ENCODE results near the gene GEMIN4.

DNA sequence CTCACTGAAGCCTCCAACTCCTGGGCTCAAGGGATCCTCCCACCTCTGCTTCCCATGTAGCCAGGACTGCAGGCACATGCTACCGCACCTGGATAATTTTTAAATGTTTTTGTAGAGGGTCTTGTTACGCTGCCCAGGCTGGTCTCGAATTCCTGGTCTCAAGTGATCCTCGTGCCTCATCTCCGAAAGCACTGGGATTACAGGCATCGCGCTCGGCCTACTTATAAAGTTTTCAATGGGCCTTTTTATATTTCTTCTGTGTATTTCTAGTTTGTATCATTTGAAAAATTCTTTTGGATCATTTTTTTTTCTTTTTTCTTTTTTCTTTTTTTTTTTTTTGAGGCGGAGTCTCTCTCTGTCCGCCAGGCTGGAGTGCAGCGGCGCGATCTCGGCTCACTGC lies 27.0 kb downstream of the GEMIN4 start:
- TF ChIP-seq, protein P1, sequence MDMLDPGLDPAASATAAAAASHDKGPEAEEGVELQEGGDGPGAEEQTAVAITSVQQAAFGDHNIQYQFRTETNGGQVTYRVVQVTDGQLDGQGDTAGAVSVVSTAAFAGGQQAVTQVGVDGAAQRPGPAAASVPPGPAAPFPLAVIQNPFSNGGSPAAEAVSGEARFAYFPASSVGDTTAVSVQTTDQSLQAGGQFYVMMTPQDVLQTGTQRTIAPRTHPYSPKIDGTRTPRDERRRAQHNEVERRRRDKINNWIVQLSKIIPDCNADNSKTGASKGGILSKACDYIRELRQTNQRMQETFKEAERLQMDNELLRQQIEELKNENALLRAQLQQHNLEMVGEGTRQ (IDR thresholded peaks at IDR 0.05; ENCODE audit: borderline replicate concordance, low read depth, low read length) = no peak
- TF ChIP-seq, protein P2, sequence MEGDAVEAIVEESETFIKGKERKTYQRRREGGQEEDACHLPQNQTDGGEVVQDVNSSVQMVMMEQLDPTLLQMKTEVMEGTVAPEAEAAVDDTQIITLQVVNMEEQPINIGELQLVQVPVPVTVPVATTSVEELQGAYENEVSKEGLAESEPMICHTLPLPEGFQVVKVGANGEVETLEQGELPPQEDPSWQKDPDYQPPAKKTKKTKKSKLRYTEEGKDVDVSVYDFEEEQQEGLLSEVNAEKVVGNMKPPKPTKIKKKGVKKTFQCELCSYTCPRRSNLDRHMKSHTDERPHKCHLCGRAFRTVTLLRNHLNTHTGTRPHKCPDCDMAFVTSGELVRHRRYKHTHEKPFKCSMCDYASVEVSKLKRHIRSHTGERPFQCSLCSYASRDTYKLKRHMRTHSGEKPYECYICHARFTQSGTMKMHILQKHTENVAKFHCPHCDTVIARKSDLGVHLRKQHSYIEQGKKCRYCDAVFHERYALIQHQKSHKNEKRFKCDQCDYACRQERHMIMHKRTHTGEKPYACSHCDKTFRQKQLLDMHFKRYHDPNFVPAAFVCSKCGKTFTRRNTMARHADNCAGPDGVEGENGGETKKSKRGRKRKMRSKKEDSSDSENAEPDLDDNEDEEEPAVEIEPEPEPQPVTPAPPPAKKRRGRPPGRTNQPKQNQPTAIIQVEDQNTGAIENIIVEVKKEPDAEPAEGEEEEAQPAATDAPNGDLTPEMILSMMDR (IDR thresholded peaks at IDR 0.05) = no peak
- no peak for TF ChIP-seq POLR2AphosphoS5 (IDR thresholded peaks at IDR 0.05; ENCODE audit: low read depth, low read length)
- TF ChIP-seq, protein P3, sequence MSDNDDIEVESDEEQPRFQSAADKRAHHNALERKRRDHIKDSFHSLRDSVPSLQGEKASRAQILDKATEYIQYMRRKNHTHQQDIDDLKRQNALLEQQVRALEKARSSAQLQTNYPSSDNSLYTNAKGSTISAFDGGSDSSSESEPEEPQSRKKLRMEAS (IDR thresholded peaks at IDR 0.05; ENCODE audit: low read depth) = no peak
- no peak for TF ChIP-seq MEF2A (IDR thresholded peaks at IDR 0.05; ENCODE audit: borderline replicate concordance, low read depth)
- no peak for TF ChIP-seq TAF1 (IDR thresholded peaks at IDR 0.05; ENCODE audit: borderline replicate concordance, low read depth, low read length)
- TF ChIP-seq EZH2phosphoT487 (IDR thresholded peaks at IDR 0.05; ENCODE audit: borderline replicate concordance, low read depth) = no peak
- TF ChIP-seq CHD2 (IDR thresholded peaks at IDR 0.05; ENCODE audit: low read length, partially characterized antibody) = no peak
- TF ChIP-seq, protein P4, sequence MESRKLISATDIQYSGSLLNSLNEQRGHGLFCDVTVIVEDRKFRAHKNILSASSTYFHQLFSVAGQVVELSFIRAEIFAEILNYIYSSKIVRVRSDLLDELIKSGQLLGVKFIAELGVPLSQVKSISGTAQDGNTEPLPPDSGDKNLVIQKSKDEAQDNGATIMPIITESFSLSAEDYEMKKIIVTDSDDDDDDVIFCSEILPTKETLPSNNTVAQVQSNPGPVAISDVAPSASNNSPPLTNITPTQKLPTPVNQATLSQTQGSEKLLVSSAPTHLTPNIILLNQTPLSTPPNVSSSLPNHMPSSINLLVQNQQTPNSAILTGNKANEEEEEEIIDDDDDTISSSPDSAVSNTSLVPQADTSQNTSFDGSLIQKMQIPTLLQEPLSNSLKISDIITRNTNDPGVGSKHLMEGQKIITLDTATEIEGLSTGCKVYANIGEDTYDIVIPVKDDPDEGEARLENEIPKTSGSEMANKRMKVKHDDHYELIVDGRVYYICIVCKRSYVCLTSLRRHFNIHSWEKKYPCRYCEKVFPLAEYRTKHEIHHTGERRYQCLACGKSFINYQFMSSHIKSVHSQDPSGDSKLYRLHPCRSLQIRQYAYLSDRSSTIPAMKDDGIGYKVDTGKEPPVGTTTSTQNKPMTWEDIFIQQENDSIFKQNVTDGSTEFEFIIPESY (IDR thresholded peaks at IDR 0.05; ENCODE audit: borderline replicate concordance, low read depth) = no peak
- no peak for TF ChIP-seq RAD21 (IDR thresholded peaks at IDR 0.05; ENCODE audit: low read length)
- TF ChIP-seq YY1 (IDR thresholded peaks at IDR 0.05; ENCODE audit: low read depth) = no peak
- TF ChIP-seq, protein P5, sequence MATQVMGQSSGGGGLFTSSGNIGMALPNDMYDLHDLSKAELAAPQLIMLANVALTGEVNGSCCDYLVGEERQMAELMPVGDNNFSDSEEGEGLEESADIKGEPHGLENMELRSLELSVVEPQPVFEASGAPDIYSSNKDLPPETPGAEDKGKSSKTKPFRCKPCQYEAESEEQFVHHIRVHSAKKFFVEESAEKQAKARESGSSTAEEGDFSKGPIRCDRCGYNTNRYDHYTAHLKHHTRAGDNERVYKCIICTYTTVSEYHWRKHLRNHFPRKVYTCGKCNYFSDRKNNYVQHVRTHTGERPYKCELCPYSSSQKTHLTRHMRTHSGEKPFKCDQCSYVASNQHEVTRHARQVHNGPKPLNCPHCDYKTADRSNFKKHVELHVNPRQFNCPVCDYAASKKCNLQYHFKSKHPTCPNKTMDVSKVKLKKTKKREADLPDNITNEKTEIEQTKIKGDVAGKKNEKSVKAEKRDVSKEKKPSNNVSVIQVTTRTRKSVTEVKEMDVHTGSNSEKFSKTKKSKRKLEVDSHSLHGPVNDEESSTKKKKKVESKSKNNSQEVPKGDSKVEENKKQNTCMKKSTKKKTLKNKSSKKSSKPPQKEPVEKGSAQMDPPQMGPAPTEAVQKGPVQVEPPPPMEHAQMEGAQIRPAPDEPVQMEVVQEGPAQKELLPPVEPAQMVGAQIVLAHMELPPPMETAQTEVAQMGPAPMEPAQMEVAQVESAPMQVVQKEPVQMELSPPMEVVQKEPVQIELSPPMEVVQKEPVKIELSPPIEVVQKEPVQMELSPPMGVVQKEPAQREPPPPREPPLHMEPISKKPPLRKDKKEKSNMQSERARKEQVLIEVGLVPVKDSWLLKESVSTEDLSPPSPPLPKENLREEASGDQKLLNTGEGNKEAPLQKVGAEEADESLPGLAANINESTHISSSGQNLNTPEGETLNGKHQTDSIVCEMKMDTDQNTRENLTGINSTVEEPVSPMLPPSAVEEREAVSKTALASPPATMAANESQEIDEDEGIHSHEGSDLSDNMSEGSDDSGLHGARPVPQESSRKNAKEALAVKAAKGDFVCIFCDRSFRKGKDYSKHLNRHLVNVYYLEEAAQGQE (IDR thresholded peaks at IDR 0.05; ENCODE audit: low read depth, low read length) = no peak
- TF ChIP-seq TCF12 (IDR thresholded peaks at IDR 0.05) = no peak
